Measurements from ENCODE around the gene R3HDM2. TPM values are rescaled to one million over a fixed set of nuclear protein-coding genes. Genes with fewer than 3 reads are reported as not detected.
"Not testable (repeated sequence)": the region's sequence is repeated elsewhere in the genome, so short reads cannot be mapped to it uniquely, and the experiment has no call there.

Gene R3HDM2
- total RNA-seq, 2 experiments from 2014 or later: 59.0 to 61.7 TPM

DNA sequence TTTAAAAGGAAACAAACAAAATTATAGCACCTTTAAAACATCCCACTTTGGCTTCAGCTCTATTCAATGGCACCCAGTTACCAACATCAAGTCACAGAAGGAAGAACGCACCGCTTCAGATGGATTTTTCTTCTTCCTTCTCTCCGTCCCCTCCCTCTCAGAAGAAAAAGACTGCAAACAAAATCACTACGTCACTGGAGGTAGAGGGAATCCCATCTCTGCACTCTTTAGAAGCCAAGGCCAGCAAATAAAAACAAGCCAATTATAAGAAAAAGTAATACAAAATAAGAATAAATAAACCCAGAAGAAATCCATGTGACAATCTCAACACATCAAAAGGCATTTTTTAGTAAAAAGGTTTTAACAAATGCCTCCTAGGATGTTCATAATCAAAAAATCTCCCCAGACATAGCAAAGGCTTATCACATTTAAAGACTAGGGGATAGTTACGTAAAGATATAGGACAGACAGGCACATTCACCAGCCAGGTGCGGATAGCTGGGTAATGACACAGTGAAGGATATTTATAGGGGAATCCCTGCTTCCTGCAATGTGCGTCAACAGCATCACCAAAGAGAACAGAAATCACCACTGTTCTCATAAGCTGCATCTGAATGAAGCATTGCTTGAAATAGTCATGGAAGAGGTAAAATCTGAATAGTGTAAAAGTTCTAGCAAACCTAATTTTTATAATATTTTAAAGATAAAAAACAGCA, 89.4 kb downstream of the R3HDM2 start:
- ChIA-PET CTCF (interaction anchor here (0.7 to 1.2 kb wide), 2 partner anchors 9 to 112 kb away, joined by 3 to 6 read pairs; no protein-coding TSS in a partner anchor), POLR2A (no interaction called here)
- Mint-ChIP-seq H3K27me3 (ENCODE audit: low read depth) (no peaks in the 10 kb centered on the region), H3K4me1 (ENCODE audit: low read depth) (peaks cover 9% of the 10 kb centered on the region), H3K27ac (no peak overlapping the region), H3K36me3 (ENCODE audit: low read depth) (peaks cover 34% of the 10 kb centered on the region), H3K4me3 (no peak overlapping the region), H3K9me3 (ENCODE audit: insufficient read depth) (no peaks in the 10 kb centered on the region)
- ATAC-seq (no peak), DNase-seq (no peak)

DNA sequence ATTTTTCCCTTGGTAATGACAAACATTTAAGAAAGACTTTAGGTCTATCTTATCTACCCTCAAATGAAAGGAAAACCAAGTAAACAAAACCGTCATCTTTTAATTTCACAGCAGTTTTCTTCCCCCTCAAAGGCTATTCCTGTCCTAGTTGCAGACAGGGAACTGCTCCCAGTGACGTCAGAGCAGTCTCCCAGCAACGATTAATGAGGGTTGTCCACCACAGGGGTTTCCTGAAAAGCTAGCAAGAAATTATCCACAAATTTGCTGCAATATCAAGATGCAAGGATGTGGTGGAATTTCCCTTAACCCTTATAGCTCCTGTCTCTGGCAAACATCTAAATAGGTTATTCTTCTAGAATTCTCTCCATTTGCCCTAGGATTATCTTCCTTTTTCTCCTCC, 90.7 kb downstream of the R3HDM2 start:
- POLR2A ChIA-PET: no interaction called here
- DNase-seq: no peak
- CTCF ChIA-PET: interaction anchor here (1.2 kb wide), 1 partner anchor 32 kb away, joined by 3 read pairs; no protein-coding TSS in a partner anchor
- Mint-ChIP-seq H3K4me3 (no peak overlapping the region), H3K36me3 (ENCODE audit: low read depth) (peaks cover 37% of the 10 kb centered on the region), H3K27ac (no peak overlapping the region), H3K4me1 (ENCODE audit: low read depth) (peaks cover 9% of the 10 kb centered on the region), H3K9me3 (ENCODE audit: insufficient read depth) (no peaks in the 10 kb centered on the region), H3K27me3 (ENCODE audit: low read depth) (no peaks in the 10 kb centered on the region)
- no peak for ATAC-seq

DNA sequence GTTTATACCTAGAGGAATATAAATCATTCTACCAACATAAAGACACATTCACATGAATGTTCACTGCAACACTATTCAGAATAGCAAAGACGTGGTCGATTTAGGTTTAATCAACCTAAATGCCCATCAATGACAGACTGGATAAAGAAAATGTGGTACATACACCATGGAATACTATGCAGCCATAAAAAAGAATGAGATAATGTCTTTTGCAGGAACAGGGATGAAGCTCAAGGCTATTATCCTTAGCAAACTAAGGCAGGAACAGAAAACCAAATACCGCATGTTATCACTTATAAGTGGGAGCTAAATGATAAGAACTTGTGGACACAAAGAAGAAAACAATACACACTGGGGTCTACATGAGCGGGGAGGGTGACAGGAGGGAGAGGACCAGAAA, 94.5 kb downstream of the R3HDM2 start:
- H3K4me3 Mint-ChIP-seq; POLR2A ChIA-PET; ATAC-seq; H3K27me3 Mint-ChIP-seq (ENCODE audit: low read depth); H3K4me1 Mint-ChIP-seq (ENCODE audit: low read depth); H3K9me3 Mint-ChIP-seq (ENCODE audit: insufficient read depth); H3K27ac Mint-ChIP-seq; DNase-seq; CTCF ChIA-PET: not testable (repeated sequence)
- peaks cover 27% of the 10 kb centered on the region for H3K36me3 Mint-ChIP-seq (ENCODE audit: low read depth)

DNA sequence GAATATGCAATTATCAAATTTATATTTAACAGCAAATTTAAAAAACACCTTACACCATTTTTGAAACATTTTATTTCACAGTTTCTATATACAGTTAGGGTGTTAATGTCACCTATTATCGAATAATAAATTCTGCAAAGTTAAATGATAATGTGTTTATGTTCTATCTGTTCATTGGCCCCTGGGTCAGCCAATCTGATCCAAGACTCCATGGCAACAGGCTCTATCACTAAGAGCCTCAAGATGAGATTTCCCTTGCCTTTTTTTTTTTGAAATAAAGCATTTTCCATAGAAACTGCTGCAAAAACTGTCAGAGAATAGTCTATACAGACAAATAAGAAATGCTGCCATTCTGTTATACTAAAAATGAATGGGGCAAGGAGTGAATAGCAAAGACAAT, 96.6 kb downstream of the R3HDM2 start:
- ChIA-PET POLR2A (no interaction called here), CTCF (no interaction called here)
- Mint-ChIP-seq H3K27me3 (ENCODE audit: low read depth) (no peaks in the 10 kb centered on the region), H3K9me3 (ENCODE audit: insufficient read depth) (no peaks in the 10 kb centered on the region), H3K27ac (no peak overlapping the region), H3K36me3 (ENCODE audit: low read depth) (peaks cover 25% of the 10 kb centered on the region), H3K4me3 (no peak overlapping the region), H3K4me1 (ENCODE audit: low read depth) (no peaks in the 10 kb centered on the region)
- ATAC-seq: no peak
- DNase-seq: no peak

DNA sequence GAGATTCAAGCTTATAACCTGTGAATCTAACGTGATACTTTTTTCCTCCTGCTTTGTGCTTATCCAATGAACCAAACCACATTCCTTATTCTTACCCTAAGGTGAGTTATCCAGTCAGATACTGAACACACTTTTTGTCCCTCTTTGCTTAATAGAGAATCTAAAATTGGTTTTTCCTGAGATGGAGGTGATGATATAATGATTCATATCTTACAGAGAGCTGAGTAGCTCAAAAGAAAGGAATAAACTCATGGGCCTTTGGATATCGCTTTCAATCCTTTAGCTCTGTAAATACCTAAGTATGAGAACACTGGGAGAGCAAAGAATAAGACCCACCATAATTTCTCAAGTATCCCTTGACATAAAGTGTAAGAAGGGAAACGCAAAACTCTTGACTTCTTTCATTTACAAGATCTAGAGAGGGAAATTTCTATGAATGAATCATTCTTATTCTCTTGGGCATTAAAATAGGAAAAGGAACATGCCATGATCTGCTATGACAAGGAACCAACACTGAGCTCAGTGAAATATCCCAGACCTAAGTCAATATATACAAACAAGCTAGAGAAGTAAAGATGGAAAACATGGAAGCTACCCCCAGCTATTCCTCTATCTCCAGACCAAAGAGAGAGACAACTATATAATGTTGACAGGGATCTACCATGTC, 98.1 kb downstream of the R3HDM2 start:
- Mint-ChIP-seq H3K27me3 (ENCODE audit: low read depth) (no peaks in the 10 kb centered on the region), H3K36me3 (ENCODE audit: low read depth) (peaks cover 17% of the 10 kb centered on the region), H3K4me3 (no peak overlapping the region), H3K9me3 (ENCODE audit: insufficient read depth) (no peaks in the 10 kb centered on the region), H3K27ac (no peak overlapping the region), H3K4me1 (ENCODE audit: low read depth) (no peaks in the 10 kb centered on the region)
- ChIA-PET CTCF (interaction anchor here (1.0 to 1.5 kb wide), 5 partner anchors 9 to 150 kb away, joined by 3 to 4 read pairs (median 3); partner anchors contain the start of genes GLI1 and INHBE), POLR2A (no interaction called here)
- no peak for DNase-seq
- ATAC-seq: no peak

DNA sequence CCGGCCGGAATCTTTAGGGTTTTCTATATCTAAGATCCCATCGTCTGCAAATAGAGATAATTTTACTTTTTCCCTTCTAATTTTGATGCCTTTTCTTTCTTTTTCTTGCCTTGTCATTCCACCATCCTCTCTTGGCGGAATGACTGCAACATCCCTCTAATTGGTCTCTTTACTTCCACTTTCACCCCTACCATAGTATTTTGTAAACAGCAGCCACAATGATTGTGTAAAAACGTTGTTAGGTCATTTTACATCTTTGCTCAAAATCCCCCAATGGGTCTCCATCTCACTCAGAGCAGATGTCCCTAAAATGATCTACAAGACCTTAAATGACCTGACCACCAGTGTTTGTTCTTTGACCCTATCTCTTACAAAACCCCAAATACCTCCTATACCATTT, 99.9 kb downstream of the R3HDM2 start:
- Mint-ChIP-seq H3K4me1 (ENCODE audit: low read depth) (peaks cover under 1% of the 10 kb centered on the region), H3K9me3 (ENCODE audit: insufficient read depth) (no peaks in the 10 kb centered on the region), H3K27ac (no peak overlapping the region), H3K4me3 (no peak overlapping the region), H3K27me3 (ENCODE audit: low read depth) (no peaks in the 10 kb centered on the region), H3K36me3 (ENCODE audit: low read depth) (peaks cover 17% of the 10 kb centered on the region)
- POLR2A ChIA-PET: no interaction called here
- ATAC-seq: no peak
- CTCF ChIA-PET: no interaction called here
- DNase-seq: no peak

DNA sequence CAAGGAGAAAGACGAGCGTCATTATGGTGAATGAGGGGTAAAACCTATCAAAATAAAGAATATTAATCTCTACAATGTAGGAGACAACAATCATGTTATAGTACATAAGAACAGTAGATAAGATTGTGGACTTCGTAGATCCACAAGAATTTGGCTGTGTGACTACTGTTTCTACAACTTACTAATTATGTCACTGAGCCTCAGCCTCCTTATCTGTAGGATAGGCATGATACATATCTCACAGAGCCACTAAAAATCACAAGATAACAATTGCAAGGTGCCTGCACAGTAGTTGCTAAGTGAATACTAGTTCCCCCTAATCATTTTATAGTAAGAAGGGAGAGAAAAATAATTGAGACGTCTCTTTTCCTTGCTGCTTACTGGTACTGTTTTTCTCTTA, 101.6 kb downstream of the R3HDM2 start:
- Mint-ChIP-seq H3K27ac (no peak overlapping the region), H3K4me1 (ENCODE audit: low read depth) (peaks cover 7% of the 10 kb centered on the region), H3K9me3 (ENCODE audit: insufficient read depth) (no peaks in the 10 kb centered on the region), H3K36me3 (ENCODE audit: low read depth) (peaks cover 19% of the 10 kb centered on the region), H3K27me3 (ENCODE audit: low read depth) (no peaks in the 10 kb centered on the region), H3K4me3 (no peak overlapping the region)
- ChIA-PET CTCF (no interaction called here), POLR2A (no interaction called here)
- no peak for DNase-seq
- ATAC-seq: no peak

DNA sequence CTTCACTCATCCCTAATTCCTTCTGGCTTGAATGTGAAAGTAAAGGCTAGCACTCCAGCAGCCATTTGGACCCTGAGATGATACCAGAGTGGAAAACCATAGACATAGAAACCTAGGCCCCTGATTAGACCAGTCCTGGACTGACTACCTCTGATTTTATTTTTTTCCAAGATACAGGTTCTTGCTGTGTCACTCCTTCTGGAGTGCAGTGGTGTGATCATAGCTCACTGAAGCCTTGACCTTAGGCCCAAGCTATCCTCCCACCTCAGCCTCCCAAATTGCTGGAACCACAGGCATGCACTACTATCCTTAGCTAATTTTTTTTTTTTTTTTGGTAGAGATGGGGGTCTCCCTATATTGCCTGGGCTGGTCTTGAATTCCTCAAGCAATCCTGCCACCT, 105.4 kb downstream of the R3HDM2 start:
- CTCF ChIA-PET: interaction anchor here (1.7 kb wide), 1 partner anchor 127 kb away, joined by 7 read pairs; no protein-coding TSS in a partner anchor
- DNase-seq (no peak), ATAC-seq (no peak)
- Mint-ChIP-seq H3K4me3 (no peak overlapping the region), H3K27ac (no peak overlapping the region), H3K4me1 (ENCODE audit: low read depth) (peaks cover 7% of the 10 kb centered on the region), H3K9me3 (ENCODE audit: insufficient read depth) (no peaks in the 10 kb centered on the region), H3K27me3 (ENCODE audit: low read depth) (no peaks in the 10 kb centered on the region), H3K36me3 (ENCODE audit: low read depth) (peaks cover 16% of the 10 kb centered on the region)
- POLR2A ChIA-PET: no interaction called here

DNA sequence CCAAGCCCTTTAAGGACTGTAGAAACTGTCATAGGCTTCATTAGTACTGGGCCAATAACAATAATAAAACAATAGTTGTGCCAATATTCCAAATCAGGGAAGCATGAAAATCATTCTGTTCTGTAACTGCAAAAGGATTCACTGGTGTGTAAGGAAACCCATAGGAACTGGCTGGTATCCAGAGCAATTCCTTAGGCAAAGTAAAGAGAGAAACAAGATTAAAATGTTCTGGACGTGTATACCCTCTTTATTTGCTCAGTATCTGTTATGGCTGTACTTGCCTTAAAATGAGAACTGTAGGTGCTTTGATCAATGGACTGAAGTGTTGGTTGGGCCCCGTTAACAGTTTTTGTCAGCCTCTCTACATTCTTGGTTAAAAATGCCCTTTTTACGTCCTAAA, 107.4 kb downstream of the R3HDM2 start:
- H3K4me1 Mint-ChIP-seq (ENCODE audit: low read depth): peaks cover 7% of the 10 kb centered on the region
- no peak for ATAC-seq
- CTCF ChIA-PET: no interaction called here
- DNase-seq: no peak
- H3K27me3 Mint-ChIP-seq (ENCODE audit: low read depth): no peaks in the 10 kb centered on the region
- peaks cover 14% of the 10 kb centered on the region for H3K36me3 Mint-ChIP-seq (ENCODE audit: low read depth)
- H3K4me3 Mint-ChIP-seq: no peak overlapping the region
- H3K9me3 Mint-ChIP-seq (ENCODE audit: insufficient read depth): no peaks in the 10 kb centered on the region
- POLR2A ChIA-PET: no interaction called here
- H3K27ac Mint-ChIP-seq: no peak overlapping the region

DNA sequence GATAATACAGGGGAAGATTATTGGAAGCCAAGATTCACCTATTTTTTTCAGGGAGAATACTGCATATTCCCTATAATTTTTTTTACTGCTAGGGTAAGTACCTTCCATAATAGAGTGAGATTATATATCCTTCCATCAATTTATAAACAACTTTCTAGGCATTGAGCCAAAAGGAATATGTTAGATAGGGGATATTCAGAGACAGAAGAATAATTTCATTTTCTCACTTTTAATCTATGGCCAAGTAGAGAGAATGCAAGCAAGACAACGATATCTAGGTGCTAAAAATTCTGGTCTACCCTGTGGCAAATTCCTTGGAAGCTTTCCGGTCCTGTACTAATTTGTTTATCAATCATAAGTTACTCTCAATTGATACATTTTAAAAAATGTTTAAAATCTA, 110.2 kb downstream of the R3HDM2 start:
- H3K4me1 Mint-ChIP-seq (ENCODE audit: low read depth): peaks cover 5% of the 10 kb centered on the region
- ChIA-PET POLR2A (no interaction called here), CTCF (interaction anchor here (1.0 to 3.6 kb wide), 3 partner anchors 13 to 134 kb away, joined by 3 to 13 read pairs (median 4); partner anchors contain the start of gene INHBE)

DNA sequence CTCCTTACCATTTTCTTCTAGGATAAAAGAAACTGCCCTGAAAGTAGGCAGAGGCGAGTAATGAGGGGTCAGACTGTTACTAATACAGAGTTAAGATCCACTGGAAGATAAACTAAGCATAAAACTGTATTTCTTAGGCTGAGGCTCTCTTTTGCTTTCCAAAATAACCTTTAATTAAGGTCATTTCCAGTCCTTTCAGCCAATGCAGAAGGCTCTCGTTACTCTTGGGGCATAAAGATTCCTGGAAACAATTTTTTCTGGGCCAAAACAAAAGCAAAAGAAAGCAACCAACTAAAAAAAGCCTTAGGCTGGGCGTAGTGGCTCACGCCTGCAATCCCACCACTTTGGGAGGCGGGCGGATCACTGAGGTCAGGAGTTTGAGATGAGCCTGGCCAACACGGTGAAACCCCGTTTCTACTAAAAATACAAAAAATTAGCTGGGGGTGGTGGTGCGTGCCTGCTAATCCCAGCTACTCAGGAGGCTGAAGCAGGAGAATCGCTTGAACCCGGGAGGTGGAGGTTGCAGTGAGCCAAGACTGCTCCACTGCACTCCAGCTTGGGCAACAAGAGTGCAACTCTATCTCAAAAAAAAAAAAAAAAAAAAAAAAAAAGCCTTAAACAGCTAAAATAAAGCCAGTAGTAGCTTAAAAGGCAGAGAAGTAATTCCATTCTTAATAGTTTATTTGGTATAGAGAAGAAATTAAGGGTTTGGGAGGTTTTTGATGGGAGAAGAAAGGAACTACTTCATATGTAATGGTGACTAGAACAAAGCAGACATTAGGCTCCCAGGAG, 111.0 kb downstream of the R3HDM2 start:
- Mint-ChIP-seq H3K27me3 (ENCODE audit: low read depth) (no peaks in the 10 kb centered on the region), H3K36me3 (ENCODE audit: low read depth) (peaks cover 2% of the 10 kb centered on the region), H3K27ac (no peak overlapping the region), H3K4me1 (ENCODE audit: low read depth) (peaks cover 3% of the 10 kb centered on the region), H3K9me3 (ENCODE audit: insufficient read depth) (no peaks in the 10 kb centered on the region), H3K4me3 (no peak overlapping the region)
- ATAC-seq (no peak), DNase-seq (no peak)
- CTCF ChIA-PET: interaction anchor here (1.1 to 3.6 kb wide), 3 partner anchors 12 to 139 kb away, joined by 4 to 13 read pairs (median 5); partner anchors contain the start of gene GLI1
- POLR2A ChIA-PET: no interaction called here

More for the DNA sequence above, 110.2 kb downstream of the R3HDM2 start:
- no peaks in the 10 kb centered on the region for H3K27me3 Mint-ChIP-seq (ENCODE audit: low read depth)
- peaks cover 2% of the 10 kb centered on the region for H3K36me3 Mint-ChIP-seq (ENCODE audit: low read depth)
- ATAC-seq (no peak), DNase-seq (no peak)
- no peak overlapping the region for H3K27ac Mint-ChIP-seq
- H3K4me3 Mint-ChIP-seq: no peak overlapping the region
- no peaks in the 10 kb centered on the region for H3K9me3 Mint-ChIP-seq (ENCODE audit: insufficient read depth)

DNA sequence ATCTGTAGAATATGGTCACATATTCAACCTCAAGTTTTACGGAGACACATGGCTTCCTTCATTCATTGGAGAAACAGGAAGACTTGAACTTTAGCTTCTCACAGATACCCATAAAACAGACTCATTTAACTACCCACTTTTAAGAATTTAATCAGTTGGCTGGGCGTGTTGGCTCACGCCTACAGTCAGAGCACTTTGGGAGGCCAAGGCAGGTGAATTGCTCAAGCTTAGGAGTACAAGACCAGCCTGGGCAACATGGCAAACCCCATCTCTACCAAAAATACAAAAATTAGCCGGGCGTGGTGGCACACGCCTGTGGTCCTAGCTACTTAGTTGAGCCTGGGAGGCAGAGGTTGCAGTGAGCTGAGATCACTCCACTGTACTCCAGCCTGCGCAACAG, 115.2 kb downstream of the R3HDM2 start:
- Mint-ChIP-seq H3K4me1 (ENCODE audit: low read depth) (peaks cover 8% of the 10 kb centered on the region), H3K27me3 (ENCODE audit: low read depth) (no peaks in the 10 kb centered on the region), H3K9me3 (ENCODE audit: insufficient read depth) (no peaks in the 10 kb centered on the region), H3K36me3 (ENCODE audit: low read depth) (peaks cover 2% of the 10 kb centered on the region), H3K27ac (no peak overlapping the region), H3K4me3 (no peak overlapping the region)
- ChIA-PET CTCF (interaction anchor here (0.8 to 1.5 kb wide), 2 partner anchors 140 to 1310 kb away, joined by 4 to 5 read pairs; partner anchors contain the start of gene INHBE), POLR2A (no interaction called here)
- ATAC-seq: no peak
- no peak for DNase-seq
